Measurements from ENCODE around the gene ZNF563. TPM values are rescaled to one million over a fixed set of nuclear protein-coding genes. Genes with fewer than 3 reads are reported as not detected.

Gene ZNF563
- total and polyA plus RNA-seq, 9 donors: 2.2 to 7.5 (median 5.5) TPM

GRCh38 chr19:12331211-12331941, 2.1 kb downstream of the ZNF563 start:
- intact Hi-C loops (cut with DNase I): no loop called here

GRCh38 chr19:12330340-12330739, 3.1 kb downstream of the ZNF563 start:
- intact Hi-C loops (cut with DNase I): no loop called here
- Histone ChIP-seq H3K27me3 (no peaks in the 10 kb centered on the region), H3K36me3 (no peaks in the 10 kb centered on the region), H3K9me3 (no peaks in the 10 kb centered on the region), H3K4me3 (no peak overlapping the region), H3K4me1 (ENCODE audit: insufficient read depth) (peaks cover 5% of the 10 kb centered on the region), H3K27ac (no peak overlapping the region)
- no peak for DNase-seq
- 95 to 96% (median 95%) methylated on average over 4 of the region's 4 CpGs for WGBS, 3 donors
- TF ChIP-seq POLR2A (IDR thresholded peaks at IDR 0.05): no peak
- no peak for TF ChIP-seq EP300 (IDR thresholded peaks at IDR 0.05)
- TF ChIP-seq CTCF (IDR thresholded peaks at IDR 0.05): no peak

More at GRCh38 chr19:12331211-12331941, 2.1 kb downstream of the ZNF563 start:
- Histone ChIP-seq H3K36me3 (no peaks in the 10 kb centered on the region), H3K27ac (no peak overlapping the region), H3K4me3 (no peak overlapping the region), H3K4me1 (ENCODE audit: insufficient read depth) (peaks cover 5% of the 10 kb centered on the region), H3K9me3 (no peaks in the 10 kb centered on the region), H3K27me3 (no peaks in the 10 kb centered on the region)
- TF ChIP-seq EP300 (IDR thresholded peaks at IDR 0.05): no peak
- TF ChIP-seq CTCF (IDR thresholded peaks at IDR 0.05): no peak
- TF ChIP-seq POLR2A (IDR thresholded peaks at IDR 0.05): no peak
- DNase-seq: no peak
- WGBS, 3 donors: 75 to 78% (median 76%) methylated on average over 4 of the region's 4 CpGs

GRCh38 chr19:12325690-12326089, 7.7 kb downstream of the ZNF563 start:
- Histone ChIP-seq H3K36me3 (no peaks in the 10 kb centered on the region), H3K9me3 (no peaks in the 10 kb centered on the region), H3K4me1 (ENCODE audit: insufficient read depth) (no peaks in the 10 kb centered on the region), H3K27me3 (no peaks in the 10 kb centered on the region), H3K27ac (no peak overlapping the region), H3K4me3 (no peak overlapping the region)
- no peak for TF ChIP-seq CTCF (IDR thresholded peaks at IDR 0.05)
- DNase-seq: no peak
- intact Hi-C loops (cut with DNase I): no loop called here

- Histone ChIP-seq H3K4me1 (ENCODE audit: insufficient read depth) (no peaks in the 10 kb centered on the region), H3K36me3 (no peaks in the 10 kb centered on the region), H3K4me3 (no peak overlapping the region), H3K27ac (no peak overlapping the region), H3K9me3 (no peaks in the 10 kb centered on the region), H3K27me3 (no peaks in the 10 kb centered on the region)
- TF ChIP-seq CTCF (IDR thresholded peaks at IDR 0.05) (no peak), POLR2A (IDR thresholded peaks at IDR 0.05) (no peak), EP300 (IDR thresholded peaks at IDR 0.05) (no peak)
- intact Hi-C loops (cut with DNase I): no loop called here
- no peak for DNase-seq
- 96 to 97% (median 97%) methylated on average over 13 of the region's 13 CpGs for WGBS, 3 donors
Observed at GRCh38 chr19:12318782-12319413, 14.5 kb downstream of the ZNF563 start.

Measured in ovary (tissue), 9 donors.